Measurements from ENCODE around the gene POU2AF1.

POU2AF1 gene

GRCh38 chr11:111353776-111354600, 25.1 kb downstream of the POU2AF1 start:
- TF ChIP-seq GLIS3 (CRISPR knock-in tag; IDR thresholded peaks at IDR 0.05) = no peak
- TF ChIP-seq ZNF70 (CRISPR knock-in tag; IDR thresholded peaks at IDR 0.05) = no peak
- no peak for TF ChIP-seq ESRRG (CRISPR knock-in tag; IDR thresholded peaks at IDR 0.05)
- TF ChIP-seq TOX (CRISPR knock-in tag; IDR thresholded peaks at IDR 0.05; ENCODE audit: borderline replicate concordance) = no peak
- ATAC-seq = no peak

- no peak for TF ChIP-seq OSR1 (CRISPR knock-in tag; IDR thresholded peaks at IDR 0.05)
- no peak for TF ChIP-seq SNAI2 (CRISPR knock-in tag; IDR thresholded peaks at IDR 0.05)
- TF ChIP-seq CSDC2 (CRISPR knock-in tag; IDR thresholded peaks at IDR 0.05) = no peak
- TF ChIP-seq ZNF565 (CRISPR knock-in tag; conservative IDR thresholded peaks at IDR 0.05; ENCODE audit: low read depth) = no peak
- TF ChIP-seq ESRRG (CRISPR knock-in tag; IDR thresholded peaks at IDR 0.05) = no peak
- no peak for TF ChIP-seq ARNTL (CRISPR knock-in tag; IDR thresholded peaks at IDR 0.05; ENCODE audit: borderline replicate concordance, low read depth)
- TF ChIP-seq ZFP30 (CRISPR knock-in tag; IDR thresholded peaks at IDR 0.05) = no peak
- TF ChIP-seq PATZ1 (CRISPR knock-in tag; IDR thresholded peaks at IDR 0.05; ENCODE audit: borderline replicate concordance) = no peak
- TF ChIP-seq, protein P1, sequence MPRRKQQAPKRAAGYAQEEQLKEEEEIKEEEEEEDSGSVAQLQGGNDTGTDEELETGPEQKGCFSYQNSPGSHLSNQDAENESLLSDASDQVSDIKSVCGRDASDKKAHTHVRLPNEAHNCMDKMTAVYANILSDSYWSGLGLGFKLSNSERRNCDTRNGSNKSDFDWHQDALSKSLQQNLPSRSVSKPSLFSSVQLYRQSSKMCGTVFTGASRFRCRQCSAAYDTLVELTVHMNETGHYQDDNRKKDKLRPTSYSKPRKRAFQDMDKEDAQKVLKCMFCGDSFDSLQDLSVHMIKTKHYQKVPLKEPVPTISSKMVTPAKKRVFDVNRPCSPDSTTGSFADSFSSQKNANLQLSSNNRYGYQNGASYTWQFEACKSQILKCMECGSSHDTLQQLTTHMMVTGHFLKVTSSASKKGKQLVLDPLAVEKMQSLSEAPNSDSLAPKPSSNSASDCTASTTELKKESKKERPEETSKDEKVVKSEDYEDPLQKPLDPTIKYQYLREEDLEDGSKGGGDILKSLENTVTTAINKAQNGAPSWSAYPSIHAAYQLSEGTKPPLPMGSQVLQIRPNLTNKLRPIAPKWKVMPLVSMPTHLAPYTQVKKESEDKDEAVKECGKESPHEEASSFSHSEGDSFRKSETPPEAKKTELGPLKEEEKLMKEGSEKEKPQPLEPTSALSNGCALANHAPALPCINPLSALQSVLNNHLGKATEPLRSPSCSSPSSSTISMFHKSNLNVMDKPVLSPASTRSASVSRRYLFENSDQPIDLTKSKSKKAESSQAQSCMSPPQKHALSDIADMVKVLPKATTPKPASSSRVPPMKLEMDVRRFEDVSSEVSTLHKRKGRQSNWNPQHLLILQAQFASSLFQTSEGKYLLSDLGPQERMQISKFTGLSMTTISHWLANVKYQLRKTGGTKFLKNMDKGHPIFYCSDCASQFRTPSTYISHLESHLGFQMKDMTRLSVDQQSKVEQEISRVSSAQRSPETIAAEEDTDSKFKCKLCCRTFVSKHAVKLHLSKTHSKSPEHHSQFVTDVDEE (CRISPR knock-in tag; IDR thresholded peaks at IDR 0.05) = no peak
- TF ChIP-seq ZNF8 (CRISPR knock-in tag; IDR thresholded peaks at IDR 0.05) = no peak
- no peak for TF ChIP-seq ZC3H10 (CRISPR knock-in tag; IDR thresholded peaks at IDR 0.05)
- TF ChIP-seq ZNF70 (CRISPR knock-in tag; IDR thresholded peaks at IDR 0.05) = no peak
- no peak for TF ChIP-seq PPARA (CRISPR knock-in tag; IDR thresholded peaks at IDR 0.05; ENCODE audit: borderline replicate concordance)
- TF ChIP-seq ISL1 (CRISPR knock-in tag; IDR thresholded peaks at IDR 0.05) = no peak
- no peak for ATAC-seq
Observed at GRCh38 chr11:111352935-111353710, 26.0 kb downstream of the POU2AF1 start.

- ATAC-seq = no peak
- TF ChIP-seq ARNTL (CRISPR knock-in tag; IDR thresholded peaks at IDR 0.05; ENCODE audit: borderline replicate concordance, low read depth) (no peak), BACH2 (CRISPR knock-in tag; IDR thresholded peaks at IDR 0.05; ENCODE audit: borderline replicate concordance) (no peak), ESRRG (CRISPR knock-in tag; IDR thresholded peaks at IDR 0.05) (no peak), ZNF565 (CRISPR knock-in tag; conservative IDR thresholded peaks at IDR 0.05; ENCODE audit: low read depth) (no peak), CSDC2 (CRISPR knock-in tag; IDR thresholded peaks at IDR 0.05) (no peak), ISL1 (CRISPR knock-in tag; IDR thresholded peaks at IDR 0.05) (no peak), TCF4 (CRISPR knock-in tag; IDR thresholded peaks at IDR 0.05; ENCODE audit: borderline replicate concordance) (no peak), ZNF70 (CRISPR knock-in tag; IDR thresholded peaks at IDR 0.05) (no peak), GLIS3 (CRISPR knock-in tag; IDR thresholded peaks at IDR 0.05) (no peak), PPARA (CRISPR knock-in tag; IDR thresholded peaks at IDR 0.05; ENCODE audit: borderline replicate concordance) (no peak), POU6F1 (CRISPR knock-in tag; IDR thresholded peaks at IDR 0.05; ENCODE audit: borderline replicate concordance, low read depth) (no peak), ZC3H10 (CRISPR knock-in tag; IDR thresholded peaks at IDR 0.05) (no peak), SNAI2 (CRISPR knock-in tag; IDR thresholded peaks at IDR 0.05) (no peak), ZFP30 (CRISPR knock-in tag; IDR thresholded peaks at IDR 0.05) (no peak), PATZ1 (CRISPR knock-in tag; IDR thresholded peaks at IDR 0.05; ENCODE audit: borderline replicate concordance) (no peak)
- TF ChIP-seq, protein P2, sequence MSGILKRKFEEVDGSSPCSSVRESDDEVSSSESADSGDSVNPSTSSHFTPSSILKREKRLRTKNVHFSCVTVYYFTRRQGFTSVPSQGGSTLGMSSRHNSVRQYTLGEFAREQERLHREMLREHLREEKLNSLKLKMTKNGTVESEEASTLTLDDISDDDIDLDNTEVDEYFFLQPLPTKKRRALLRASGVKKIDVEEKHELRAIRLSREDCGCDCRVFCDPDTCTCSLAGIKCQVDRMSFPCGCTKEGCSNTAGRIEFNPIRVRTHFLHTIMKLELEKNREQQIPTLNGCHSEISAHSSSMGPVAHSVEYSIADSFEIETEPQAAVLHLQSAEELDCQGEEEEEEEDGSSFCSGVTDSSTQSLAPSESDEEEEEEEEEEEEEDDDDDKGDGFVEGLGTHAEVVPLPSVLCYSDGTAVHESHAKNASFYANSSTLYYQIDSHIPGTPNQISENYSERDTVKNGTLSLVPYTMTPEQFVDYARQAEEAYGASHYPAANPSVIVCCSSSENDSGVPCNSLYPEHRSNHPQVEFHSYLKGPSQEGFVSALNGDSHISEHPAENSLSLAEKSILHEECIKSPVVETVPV (CRISPR knock-in tag; IDR thresholded peaks at IDR 0.05) = no peak
- TF ChIP-seq, protein P1 (CRISPR knock-in tag; IDR thresholded peaks at IDR 0.05) = no peak
Observed at GRCh38 chr11:111352231-111352746, 26.8 kb downstream of the POU2AF1 start.

All from SK-N-SH treated with all-trans-retinoic acid at 6 μM for 48 hours (cell line).